Endometrium (tissue), 2 donors: ENCODE measurements around the gene PLB1.

Experiments used
- FAIRE-seq: peaks from 2 replicates; lab custom pipeline; 2012; peaks lifted over from hg19 to GRCh38; lab: Jason Lieb, UNC
- donor health status: control.
- donor health status: control.

The PLB1 gene

DNA sequence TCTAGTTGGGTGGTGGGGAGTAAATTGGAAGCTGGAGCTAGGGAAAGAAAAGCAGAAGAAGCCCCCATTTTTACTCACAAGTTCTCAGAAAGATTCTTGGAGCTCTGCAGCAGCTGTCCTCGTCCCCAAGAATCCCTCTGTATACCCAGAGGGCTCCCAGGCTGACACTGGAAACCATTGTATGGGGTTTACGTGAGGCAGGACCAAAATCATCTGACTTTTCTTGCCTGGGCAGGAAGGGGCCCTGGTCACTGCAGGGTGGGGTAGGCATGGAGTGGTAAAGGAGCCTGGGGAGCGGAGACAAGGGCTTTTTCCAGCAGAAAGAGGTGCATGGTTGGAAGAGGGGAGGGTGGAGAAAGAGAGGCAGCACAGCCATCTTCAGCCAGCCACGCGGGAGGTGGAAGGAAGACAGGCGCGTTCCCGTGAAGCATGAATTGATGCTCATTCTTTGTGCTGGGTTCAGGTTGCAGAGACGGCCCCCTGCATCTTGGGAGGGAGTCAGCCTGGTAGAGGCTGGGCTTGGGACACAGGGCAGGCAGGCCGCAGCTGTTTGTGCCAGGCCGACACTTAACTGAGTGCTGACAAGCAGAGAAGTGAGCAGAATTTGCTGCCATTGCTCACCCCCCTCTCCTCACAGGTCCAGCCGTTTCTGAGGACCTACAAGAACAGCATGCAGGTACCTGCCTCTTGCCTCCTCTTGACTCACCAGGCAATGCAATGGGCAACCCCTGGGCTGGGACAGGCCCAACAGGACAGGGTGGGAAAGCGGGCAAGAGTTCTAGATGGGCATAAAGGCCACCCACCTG is 94.8 kb downstream of the PLB1 start:
- FAIRE-seq, result no peak

DNA sequence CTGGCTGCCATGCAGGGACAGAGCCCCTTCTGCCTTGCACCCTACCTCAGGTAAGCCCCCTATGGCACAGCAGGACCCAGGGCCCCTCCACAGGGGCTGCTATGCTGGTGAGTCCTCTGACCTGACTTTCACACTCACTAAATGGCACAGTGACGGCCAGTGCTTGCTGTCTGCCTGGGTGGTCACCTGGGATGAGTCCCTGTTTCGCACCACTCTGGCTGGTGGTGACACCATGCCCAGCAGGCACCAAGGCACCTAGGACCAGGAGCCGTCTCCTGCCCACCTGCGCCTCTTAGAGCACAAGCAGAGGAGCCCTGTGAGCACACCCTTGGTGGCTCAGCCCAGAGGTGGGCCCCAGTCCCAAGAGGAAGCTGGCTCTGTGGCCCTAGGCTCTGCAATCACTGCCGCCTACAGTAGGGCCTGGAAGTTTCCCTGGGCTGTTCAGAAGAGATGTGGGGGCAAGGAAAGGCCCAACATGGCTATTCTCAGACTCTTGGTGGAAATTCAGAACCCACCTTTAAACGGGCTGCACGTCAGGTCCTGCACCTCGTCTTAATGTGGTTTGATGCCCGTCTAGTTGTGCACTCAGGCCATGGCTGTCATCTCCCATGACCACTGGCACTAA is 96.0 kb downstream of the PLB1 start:
- FAIRE-seq, result no peak

DNA sequence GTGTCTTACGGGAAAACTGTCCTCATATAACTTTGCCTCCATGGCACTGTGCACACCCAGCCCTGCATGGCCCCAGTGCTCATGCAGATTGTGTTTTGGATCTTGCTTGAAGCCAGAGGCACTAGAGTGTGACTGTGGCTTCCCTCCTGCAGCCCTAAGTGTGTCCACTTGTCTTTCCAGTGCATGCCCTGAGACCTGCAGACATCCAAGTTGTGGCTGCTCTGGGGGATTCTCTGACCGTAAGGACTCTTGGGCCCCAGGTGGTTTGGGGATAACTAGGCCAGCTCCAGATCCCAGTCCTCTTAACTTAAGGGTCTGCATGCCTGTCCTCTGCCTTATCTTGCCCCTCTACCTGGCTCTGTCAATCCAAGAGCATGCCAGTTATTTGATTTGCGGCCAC is 96.6 kb downstream of the PLB1 start:
- no peak for FAIRE-seq

DNA sequence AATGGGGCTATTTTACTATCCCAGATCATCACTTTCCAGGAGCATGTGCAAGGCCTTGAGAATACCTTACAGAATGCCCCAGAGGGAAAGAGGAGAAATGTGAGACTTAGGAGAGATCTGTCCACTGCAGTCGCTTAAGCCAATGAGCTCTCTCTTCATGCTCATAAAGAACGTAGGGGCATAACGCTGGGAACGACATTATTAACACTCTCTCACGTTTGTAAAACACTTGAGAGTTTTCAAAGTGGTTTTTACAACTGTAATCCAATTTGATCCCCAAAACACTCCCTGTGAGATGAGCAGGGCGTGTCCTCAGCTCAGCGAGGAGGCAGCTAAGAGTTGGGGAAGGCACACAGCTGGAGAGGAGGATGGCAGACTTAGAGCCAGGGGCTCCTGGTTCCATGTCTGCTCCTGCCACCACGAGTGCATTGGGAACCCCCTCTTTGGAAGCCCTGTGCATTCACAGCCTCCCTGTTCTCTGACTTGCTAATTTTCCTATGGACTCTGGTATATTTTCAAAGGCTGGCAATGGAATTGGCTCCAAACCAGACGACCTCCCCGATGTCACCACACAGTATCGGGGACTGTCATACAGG is 97.4 kb downstream of the PLB1 start:
- no peak for FAIRE-seq

DNA sequence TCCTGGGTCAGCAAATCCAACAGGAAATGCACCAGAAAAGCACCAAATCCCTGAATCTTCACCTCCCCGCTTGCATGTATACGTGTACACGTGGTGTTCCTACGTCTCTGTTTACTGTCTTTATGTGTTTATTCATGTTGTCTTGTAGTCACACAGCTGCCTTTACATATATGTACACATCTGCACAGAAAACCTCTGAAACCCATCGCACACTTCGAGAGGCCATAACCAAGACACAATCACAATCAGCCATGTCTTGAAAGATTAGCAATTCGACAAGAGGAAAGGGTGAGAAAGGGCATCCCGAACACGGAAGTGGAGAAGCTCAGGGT is 98.1 kb downstream of the PLB1 start:
- FAIRE-seq, result no peak

DNA sequence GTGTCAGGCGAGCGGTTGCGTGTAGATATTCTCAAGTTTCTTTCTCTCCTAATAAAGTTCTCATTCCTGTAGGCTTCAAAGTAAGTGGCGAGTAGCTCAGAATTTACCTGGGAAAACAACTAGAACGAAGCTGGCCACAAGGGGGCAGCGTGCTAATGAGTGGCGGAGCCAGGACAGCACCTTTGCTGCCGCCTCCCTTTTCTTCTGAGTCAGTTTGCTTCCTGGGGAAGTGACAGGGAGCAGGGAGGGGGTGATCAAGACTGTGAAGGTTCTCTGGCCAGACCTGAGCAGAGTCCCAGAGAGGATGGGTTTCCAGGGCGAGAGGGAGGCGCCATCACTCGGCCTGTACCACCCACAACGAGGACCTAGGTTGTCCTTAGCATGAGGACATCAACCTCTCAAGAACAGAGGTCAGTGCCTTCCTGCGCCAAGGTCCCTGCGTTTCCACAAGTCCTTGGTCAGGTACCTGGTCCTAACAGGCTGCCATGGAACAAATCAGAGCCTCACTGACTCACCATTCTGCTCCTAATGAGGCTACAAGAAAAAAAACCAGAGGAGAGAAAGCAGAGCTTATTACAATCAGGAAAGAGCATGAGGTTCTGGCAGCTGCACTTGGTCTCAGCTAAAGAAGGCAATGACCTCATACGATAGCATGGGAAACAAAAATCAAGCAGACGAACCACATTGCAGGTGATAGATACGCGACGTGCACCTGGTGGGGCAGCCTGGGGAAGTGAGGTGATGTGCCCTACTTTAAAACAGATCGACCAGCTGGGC is 98.7 kb downstream of the PLB1 start:
- peak; percentile 18 for FAIRE-seq

DNA sequence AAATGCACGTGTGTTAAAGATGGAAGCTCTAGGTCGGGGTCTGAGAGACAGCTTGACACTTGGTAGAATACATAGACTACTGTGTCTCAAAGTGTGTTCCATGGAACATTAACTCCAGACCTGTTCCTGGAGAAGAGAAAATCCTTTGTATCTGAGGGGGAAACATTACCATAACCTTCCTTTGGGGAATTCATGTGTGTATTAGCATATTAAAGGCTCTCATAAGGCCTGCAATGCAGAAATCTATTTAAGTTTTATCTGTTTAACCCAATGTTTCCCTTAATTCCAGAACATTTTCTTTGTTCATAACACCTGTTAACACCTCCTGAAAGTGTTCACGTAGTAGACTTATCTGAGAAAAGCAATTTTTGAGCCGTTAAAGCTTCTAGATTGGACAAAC is 99.5 kb downstream of the PLB1 start:
- FAIRE-seq, result no peak

DNA sequence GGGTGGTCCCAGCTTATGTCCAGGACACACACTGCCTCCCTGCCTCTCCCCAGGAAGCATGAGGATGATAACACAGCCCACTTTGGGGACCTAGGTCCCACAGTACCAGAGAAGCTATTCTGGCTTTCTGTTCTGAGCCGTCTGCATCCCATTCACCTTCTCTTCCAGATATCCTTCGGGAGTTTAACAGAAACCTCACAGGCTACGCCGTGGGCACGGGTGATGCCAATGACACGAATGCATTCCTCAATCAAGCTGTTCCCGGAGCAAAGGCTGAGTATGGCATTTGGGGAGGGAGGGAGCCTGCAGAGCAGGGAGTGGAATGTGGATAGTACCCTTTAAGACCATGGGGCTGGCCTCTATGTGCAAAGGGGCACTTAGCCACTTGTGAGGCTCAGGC is 102.6 kb downstream of the PLB1 start:
- FAIRE-seq, result no peak

DNA sequence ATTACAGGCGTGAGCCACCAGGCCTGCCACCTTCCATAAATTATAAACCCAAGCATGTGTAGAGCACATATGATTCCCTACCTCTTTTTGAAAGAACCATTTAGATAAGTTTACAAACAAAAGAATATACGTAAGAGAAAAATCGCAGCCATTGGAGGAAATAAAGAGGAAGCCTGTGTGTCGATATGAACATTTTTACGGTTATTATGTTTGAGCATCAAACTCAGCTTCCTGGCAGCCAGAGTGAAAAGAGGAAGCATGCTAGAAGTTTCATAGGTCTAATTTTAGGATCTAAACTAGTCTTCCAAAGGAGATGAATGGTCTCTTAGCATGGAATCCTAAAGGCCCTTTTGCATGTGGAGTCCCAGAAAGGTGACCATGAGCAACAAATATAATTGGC is 104.3 kb downstream of the PLB1 start:
- no peak for FAIRE-seq

DNA sequence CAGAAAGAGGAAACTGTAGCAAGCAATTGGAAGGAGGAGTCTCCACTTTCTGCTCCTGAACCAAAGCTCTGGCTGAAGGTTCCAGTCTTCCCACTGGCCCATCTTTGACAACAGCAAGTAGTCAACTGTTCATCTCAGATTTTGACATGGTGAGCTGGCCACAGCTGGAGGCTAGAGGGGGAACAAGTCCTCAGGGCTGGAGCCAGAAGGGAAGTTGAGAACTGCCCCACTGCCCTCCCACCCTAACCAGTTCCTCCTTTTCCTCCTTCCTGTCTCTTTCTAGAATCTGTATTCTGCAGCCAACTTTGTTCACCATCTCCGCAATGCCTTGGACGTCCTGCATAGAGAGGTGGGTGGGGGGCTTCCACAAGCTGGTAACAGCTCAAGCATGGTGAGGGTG is 105.8 kb downstream of the PLB1 start:
- no peak for FAIRE-seq

DNA sequence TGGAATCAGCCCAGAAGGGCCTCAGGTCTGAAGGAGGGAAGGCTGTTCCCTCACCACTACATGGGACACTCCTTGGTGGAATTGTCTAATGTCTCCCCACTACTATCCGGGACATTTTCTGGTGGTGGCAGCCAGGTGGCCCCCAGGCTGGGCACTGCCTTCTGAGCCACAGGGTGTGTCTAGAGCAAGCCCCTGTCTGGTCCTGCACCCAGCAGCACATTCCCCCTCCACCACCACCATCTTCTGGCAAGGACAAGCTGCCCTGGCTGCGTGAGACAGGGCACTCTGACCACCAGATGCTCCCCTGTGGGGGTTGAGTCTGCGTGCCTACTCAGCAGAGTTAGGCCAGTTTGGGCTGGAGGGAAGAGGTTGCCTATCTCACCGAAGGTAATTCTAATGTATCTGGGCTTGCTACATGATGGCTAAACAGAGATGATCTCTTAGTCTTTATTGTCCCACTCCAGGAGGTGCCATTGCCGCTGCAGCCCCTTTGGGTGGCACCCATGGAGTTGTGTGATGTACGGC is 106.3 kb downstream of the PLB1 start:
- no peak for FAIRE-seq

DNA sequence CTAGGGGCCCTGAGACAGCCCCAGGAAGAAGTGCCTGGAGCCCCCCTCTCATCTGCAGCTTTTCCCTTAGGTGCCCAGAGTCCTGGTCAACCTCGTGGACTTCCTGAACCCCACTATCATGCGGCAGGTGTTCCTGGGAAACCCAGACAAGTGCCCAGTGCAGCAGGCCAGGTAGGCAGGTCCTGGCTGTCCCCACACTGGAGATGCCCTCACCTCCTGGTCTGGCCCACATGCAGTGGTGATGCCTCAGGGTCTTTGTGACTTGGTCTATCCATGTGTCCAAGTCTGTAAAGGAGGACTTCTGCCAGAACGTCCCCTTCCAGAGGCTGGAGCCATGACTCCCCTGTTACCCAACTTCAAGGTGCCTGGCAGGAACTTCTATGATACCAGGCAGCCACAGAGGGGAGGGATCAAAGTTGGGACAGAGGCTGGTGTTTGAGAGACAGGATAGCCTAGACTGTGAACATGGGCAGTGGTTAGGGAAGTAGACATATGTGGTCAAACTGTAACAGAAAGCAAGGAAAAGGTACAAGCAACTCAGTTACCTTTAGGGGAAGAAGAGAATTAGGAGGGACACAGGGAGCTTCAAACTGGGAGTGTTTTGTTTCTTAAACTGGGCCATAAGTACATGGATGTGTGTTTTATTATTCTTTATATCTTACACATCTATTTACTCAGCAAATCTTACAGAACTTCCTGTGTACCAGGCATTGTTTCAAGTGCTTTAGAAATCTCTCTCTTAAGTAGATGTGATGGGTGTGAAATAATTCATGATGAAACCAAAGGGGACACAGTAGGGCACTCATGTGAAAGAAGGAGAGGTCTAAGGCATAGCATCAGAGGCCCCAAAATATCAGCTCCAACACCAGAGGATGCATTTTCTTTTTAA is 107.1 kb downstream of the PLB1 start:
- no peak for FAIRE-seq

DNA sequence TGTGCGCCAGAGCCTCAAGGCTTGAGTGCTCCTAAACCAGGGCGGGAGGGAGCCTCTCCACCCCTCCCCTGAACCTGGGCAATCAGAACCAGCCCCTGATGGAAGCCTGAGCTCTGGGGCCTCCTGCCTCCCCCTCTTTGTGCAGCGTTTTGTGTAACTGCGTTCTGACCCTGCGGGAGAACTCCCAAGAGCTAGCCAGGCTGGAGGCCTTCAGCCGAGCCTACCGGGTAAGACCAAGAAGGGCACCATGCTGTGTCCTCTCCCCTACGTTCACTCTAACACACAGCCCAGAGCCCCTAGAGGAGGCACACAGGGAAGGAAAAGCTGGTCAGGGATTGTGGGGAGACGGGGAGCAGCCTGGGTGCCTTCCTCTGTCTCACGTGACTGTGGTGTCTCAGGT is 108.0 kb downstream of the PLB1 start:
- no peak for FAIRE-seq

DNA sequence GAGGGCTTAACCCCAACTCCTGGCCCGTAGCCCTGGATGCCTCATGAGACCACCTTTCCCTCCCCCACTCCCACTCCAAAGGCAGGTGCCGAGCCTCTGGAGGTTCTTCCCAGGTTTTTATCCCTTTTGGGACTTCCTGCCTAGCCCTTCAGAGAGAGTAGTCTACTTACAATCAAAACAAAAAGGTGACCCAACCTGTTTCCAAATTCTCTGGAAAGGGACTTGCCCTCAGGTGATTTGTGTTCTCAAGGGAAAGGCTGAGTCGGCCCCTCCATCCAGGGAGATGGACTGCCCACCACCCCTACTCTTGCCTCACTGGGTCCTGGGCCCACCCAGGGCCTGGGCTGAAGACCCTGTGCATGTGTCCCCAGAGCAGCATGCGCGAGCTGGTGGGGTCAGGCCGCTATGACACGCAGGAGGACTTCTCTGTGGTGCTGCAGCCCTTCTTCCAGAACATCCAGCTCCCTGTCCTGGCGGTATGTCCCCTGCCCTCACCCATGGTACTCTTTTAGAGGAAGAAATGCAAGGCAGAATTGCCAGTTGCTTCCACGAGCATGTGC is 108.5 kb downstream of the PLB1 start:
- FAIRE-seq, result no peak

DNA sequence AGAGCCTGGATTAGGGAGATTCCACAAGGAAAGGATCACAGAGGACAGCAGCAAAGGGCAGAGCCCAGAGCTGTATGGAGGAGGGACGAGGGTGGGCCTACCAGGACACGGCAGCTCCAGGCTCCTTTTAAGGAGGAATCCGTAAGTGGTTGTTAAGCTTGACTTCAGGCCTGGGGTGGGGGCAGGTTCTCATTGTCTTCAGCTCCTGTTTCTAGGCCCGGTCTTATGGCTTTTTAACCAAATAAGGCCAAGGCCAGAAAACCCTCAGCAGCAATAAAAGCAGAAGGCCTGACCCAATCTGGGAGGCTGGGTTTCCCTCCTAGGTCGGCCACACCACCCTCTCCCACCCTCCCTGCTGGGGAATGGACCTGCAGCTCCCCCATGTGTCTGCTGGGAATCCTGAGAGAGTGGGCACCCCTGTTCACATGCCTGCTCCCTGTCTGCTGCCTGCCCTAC is 111.2 kb downstream of the PLB1 start:
- no peak for FAIRE-seq

DNA sequence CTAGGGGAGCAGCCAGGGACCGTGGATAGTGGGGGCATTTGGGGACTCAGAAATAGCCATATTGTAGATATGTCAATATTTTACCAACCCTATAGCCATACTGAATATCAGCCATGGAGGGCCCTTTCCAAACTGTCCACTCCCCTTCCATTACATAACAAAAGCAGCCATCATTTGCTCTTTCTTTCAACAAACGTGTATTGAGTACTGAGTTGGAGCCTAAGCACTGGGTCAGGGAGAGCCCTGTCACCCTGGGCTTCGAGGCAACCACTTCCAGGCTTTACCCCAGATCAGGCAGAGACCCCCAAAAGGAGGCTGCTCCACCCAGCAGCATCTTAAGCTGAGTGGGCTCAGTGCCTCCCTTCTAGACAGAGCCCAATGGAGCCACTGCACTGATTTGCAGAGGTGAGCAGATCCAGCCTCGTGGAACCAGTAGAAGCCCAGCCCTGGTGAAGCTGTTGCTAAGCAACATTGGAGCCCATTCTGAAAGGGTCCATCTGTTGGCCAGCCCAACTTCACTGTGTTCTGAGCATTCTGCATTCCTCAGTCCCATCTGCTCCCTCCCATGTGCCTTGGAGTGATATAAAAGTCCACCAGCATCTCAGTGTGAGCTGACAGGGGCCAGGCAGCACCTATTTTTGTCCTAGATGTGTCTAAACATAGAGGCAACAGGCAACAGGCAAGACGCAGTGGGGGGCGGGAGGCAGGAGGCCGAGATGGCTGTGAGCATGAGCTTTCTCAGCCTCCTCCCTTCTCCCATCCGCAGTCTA is 112.1 kb downstream of the PLB1 start:
- FAIRE-seq, result no peak

DNA sequence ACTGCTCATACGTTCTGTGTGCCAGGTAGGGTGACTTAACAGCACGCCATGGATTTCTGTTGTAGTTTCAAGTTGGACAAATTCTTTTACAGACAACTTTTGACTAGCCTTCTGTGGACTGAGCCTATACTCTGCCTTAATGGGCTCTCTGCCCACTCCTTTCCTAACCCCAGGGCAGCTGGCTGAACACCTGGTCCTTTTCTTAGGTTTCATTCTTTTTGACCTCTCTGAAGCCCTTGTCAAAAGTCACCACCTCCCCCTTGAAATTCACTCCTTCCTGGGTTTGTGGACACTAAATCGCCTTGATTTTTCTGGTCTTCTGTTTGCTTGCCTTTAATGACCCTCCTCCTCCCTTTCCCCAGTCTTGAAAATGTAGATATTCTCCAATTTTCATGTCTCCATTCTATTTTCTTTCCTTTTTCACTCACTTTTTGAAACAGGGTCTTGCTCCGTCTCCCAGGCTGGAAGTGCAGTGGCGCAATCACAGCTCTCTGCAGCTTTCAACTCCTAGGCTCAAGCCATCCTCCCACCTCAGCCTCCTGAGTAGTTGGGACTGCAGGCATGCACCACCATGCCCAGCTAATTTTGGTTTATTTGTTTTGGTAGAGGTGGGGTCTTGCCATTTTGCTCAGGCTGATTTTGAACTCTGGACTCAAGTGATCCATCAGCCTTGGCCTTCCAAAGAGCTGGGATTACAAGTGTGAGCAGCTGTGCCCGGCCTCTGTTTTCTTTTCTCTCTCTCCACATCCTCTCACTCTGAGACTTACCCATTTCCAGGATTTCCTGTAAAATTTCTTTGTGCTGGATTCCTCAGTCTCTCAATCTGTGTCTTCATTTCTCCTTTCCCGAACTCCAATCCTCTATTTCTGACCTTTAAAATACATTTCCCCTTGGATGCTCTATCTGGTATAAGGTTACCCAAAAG is 112.9 kb downstream of the PLB1 start:
- FAIRE-seq, result no peak

DNA sequence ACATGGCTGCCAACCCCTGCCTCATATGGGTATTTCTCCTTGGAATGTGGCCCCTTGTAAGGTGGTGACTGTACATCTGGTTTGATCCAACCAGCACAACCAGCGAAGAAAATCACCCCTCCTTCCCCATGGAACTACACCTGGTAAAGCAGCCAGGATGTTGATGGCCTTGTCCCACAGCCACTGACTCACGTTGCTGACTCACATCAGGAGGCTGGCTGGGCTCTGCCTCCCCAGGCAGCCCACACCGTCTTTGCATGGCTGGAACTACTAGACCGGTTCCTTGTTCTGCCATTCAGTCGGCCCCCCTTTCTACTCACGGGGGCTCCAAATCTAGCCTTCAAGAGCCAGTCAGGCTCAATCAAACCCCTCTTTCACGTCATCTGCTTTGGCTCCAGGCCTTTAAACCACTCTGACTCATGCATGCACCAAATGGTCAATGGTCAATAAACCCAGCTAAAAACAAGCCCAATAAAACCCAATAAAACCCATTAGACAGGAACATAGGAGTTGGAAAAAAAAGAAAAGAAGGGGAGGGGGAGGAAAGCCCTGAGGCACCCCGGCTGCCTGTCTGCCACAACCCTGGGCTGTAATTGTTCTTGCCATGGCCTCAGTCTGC is 114.8 kb downstream of the PLB1 start:
- FAIRE-seq, result no peak
